ENCODE measurements around the gene TOR2A. TPM values are rescaled to one million over a fixed set of nuclear protein-coding genes. Genes with fewer than 3 reads are reported as not detected.
"Not testable (repeated sequence)": the region's sequence is repeated elsewhere in the genome, so short reads cannot be mapped to it uniquely, and the experiment has no call there.

TOR2A gene
- total RNA-seq, 1 donor from 2014 or later: 7.0 TPM

DNA sequence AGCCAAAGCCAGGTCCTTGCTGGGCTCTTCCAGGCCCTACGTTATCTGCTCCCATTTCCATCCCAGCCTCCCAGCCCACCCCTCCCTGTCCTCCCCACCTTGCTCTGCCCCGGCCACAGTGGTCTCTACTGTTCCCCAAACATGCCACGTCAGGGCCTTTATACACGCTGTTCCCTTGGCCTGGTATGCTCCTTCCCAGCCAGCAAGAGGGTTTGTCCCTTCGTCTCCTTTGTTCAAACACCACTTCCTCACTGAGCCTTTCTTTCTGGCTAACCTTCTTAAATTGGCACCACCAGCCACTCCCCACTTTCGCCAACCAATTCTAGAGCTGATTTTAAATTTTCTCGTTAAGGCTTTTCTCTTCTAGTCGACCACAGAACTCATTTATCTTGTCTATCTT, 33.6 kb upstream of the TOR2A start:
- DNase-seq: no peak

DNA sequence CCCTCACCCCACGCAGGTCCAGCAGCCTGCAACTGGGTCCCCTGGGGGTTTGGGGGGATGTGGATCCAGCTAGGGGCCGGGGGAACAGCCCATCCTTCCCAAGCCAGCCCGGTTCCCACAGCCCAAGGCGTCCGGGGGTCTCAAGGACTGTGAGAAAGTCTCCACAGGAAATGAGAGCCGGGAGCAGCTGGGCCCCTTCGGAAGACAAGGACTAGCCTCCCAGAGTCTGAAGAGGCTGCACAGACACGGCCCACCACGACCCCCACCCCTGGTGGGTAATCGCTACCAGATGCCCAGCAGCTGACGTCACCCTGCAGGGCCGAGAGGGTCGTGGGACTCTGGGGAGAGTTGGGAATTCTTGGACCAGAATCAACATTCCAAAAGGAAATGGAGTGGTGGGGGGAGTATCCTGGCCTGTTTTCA, 32.8 kb upstream of the TOR2A start:
- DNase-seq: no peak

DNA sequence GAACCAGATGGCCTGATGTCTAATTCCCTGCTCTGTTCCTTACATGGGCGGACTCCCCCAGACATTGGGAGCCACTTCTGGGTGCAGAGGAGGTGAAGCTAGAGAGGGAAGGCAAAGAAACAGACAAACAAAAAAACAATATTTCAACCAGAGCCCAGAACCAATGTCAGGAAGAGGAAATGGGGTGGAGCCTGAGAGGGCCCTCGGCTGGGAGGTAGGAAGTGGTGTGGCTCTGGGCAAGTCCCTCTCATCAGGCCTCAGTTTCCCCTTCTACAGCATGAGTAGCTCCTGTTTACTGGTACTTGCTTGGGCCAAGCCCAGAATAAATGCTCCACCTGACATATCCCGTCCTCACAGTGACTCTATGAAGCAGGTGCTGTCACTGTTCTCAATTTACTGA, 32.3 kb upstream of the TOR2A start:
- DNase-seq: no peak

DNA sequence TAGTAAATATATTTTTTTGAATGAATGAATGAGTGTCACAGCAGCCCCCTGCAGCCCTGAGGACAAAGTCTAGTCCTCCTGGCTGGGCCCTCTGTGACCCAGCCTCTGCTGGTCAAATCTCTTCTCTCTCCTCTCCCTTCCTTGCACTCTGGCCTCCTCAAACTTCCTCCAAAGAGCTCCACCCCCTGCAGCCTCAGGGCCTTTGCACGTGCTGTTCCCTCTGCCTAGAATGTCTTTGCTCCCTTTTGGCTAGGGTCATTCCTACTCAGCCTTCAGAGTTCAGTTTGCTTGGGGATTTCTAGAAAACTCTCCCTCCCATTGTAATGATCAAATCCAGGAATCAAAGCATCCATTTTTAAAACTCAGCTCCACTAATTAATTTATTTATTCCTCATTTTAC, 30.3 kb upstream of the TOR2A start:
- no peak for DNase-seq

DNA sequence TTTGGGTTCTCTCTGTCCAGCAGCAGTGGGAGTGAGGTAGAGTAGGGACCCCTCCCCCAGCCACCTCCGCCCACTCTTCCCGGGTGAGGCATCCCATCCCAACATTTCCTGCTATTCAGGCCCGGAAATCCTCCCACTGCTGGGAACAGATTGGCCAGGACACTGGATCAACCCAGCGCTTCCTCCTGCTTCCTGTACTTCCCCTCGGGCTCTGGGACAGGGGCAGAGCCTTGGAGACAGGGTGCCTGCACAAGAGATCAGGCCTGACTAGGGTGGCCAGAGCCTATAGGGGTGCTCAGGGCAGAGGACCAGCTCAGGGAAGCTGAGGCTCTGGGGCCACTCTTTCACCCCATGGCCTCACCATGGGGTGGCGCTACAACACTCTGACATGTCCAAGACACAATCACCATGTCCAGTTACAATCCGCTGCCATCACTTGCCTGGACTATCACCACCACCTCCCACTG, 28.9 kb upstream of the TOR2A start:
- no peak for DNase-seq

DNA sequence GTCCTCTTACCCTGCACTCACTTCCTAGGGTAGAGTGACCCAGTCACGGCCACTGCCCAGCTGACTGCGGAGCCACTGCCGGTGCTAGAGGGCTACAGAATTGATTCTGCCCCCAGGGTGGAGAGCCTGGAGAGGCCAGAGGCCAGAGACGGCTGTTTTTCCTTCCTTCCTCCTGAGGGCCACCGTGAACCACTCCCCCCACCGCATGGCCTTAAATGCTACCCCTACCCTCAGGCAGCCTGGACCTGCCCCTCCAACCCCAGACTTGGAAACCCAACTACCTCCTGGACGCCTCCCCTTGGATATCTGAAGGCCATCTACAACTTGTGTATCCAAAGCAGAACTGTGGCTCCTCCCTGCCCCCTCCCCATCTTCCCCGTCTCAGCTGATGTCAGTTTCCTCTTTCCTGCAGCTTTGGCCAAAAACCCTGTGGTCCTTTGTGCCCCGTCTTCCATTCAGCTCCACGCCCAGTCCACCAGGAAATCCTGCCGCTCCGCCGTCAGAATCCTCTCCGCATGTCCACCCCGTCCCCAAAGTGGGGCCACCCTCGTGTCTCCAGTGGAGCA, 27.1 kb upstream of the TOR2A start:
- DNase-seq: no peak

DNA sequence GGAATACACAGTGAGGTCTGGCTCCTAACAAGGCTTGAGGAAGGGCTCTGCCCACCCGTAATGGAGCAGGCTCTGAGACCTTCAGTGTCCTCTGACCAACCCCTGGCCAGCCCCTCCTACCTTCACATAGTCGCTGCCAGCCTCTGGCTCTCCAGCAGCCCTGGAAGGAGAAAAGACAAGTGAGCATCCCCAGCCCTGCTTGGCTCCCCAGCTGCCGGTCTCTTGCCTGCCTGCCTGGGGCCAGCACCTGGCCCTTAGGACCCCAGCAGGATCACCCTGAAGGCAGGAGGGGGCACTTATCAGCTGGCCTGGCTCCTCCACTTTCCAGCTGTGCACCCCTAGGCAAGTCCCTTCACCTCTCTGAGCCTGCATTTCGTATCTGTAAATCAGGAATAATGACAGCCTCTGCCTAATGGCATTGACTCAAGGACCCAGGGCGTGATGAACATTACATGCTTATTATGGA, 26.4 kb upstream of the TOR2A start:
- DNase-seq: no peak

DNA sequence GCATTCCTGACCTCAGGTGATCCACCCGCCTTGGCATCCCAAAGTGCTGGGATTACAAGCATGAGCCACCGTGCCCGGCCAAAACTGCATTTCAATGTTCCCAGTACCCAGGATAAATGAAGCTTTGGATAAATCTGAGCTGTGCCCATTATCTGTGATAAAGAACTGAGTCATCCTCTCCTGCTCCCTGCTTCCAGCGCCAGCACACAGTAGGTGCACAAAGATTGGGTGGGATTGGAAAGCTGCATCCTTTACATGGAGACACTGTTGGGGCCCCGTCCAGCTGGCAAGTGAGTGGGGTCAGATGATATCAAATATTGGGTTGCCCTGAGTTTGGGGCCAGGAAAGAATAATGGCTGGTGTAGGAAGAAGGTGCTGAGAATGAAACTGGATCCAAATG, 26.0 kb upstream of the TOR2A start:
- DNase-seq: no peak

DNA sequence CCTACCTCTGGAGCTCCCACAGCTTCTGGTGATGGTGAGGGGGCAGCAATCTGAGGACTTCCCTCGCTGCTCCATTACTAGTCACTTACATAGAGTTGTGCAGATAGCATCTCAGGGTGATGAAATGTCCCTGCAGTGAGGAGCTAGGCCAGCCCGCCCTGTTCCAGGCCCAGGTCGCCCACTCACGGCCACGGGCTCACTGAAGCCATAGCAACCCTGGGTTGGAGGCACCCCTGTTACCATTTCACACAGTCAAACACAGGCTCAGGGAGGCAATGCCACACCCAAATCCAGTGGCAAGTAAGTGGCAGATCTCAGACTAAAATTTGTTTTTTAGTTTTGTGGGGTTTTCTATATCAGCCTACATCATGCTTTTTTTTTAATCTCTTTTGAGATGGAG, 23.7 kb upstream of the TOR2A start:
- DNase-seq: no peak

DNA sequence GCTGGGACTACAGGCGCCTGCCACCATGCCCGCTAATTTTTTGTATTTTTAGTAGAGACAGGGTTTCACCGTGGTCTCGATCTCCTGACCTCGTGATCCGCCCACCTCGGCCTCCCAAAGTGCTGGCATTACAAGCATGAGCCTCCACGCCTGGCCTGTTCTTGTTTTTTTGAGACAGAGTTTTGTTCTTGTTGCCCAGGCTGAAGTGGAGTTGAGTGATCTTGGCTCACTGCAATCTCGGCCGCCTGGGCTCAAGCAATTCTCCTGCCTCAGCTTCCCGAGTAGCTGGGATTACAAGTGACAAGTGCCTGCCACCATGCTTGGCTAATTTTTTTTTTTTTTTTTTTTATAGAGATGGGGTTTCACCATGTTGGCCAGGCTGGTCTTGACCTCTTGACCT, 21.7 kb upstream of the TOR2A start:
- DNase-seq: not testable (repeated sequence)

DNA sequence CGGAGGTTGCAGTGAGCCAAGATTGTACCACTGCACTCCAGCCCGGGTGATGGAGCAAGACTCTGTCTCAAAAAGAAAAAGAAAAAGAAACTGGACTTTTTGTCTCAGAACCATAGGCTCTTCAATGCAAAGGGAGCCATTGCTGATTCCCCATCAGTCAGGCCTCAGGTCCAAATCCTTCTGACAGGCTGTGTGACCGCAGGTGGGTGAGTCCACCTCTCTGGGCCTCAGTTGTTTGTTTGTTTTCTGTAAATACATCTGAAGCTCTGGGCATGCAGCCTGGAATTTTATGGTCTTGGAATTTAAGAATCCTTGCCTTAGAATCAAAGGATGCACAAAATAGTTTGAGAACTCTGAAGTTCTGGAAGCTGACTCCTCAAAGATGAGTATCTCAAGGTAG, 21.1 kb upstream of the TOR2A start:
- DNase-seq: no peak

DNA sequence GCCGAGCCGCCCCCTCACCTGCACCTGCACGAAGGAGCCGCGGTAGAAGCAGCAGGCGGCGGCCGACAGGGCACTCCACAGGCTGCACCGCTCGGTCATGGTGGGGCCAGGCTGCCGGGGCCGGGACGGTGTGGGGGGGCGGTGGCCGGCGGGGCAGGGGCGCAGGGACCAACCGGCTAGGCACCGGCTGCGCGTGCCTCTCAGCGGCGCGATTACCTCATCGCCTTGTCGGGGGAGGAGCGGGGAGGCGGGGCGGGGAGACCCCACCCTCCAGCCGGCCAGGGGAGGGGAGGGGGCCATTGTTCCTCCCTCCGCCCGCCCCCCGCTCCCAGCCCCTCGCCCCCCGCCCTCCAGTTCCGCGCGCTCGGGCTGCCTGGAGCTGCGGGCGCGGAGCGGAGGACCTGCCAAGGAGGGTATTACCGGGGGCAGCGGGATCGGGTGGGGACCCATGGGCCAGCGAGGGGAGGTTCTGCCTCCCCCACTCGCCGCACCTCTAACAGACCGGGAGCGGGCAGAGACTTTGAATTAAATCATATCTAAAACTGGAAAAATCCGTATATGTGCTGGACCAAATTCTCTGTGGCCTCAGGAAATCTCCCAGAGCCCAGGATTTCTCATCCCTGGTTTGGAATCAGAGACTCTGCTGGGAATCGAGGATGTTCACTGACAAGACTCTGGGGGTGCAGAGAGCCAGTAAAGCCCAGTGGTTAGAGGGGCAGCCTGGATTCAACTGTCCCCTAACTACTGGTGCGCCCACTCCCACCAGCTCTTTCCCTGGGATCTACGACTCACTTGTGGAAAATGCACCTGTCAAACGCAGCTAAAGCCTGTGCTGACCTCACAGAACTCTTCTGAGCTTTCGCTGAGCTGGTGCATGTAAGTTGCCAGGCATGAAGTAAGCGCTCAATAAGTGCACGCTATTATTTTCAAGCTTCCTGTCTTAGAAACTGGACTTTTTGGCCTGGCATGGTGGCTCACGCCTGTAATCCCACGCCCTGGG, 20.3 kb upstream of the TOR2A start:
- no peak for DNase-seq

DNA sequence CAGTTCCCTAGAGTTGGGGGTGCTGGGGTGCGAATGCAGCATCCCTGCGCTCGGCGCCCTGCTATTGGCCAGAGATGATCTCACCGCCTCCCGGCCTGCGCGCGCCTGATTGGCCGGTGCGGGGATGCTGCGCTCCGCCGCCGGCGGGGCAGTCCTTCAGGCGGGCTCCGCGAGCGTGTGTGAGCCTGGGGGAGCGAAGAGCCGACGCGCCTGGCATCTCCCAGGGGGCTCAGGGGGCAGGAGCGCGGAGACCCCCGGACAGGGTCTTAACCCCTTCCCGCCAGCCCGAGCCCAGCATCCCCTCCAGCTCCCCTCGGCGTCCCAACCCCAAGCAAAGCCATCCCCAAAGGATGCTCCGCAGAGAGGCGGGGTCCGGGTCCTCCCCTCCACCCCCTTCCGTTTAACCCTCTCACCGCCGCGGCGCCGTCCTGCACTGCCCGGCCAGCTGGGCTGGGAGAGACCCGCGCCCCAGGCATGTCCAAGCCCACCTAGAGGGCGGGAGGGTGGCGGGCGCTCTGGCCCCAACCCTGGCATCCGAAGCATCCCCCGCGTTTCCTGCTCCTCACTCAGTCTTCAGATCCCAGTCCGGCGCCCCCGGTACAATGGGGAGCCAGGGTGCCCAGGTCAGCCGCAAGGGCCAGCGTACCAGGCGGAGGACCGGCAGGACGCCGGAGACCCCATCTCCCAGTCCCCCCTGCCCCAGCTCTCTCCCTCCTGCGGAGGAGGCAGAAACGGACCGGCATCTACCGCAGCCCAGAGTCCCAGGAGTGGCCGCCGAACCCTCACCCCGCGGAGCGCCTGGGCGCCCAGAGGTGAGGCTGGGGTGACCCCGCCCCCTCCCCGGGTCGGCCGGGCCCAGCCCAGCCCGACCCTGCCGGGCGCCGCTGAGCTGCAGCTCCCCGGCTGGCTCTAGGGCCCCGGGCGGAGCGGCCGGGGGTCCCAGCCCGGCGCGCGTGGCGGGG, 19.3 kb upstream of the TOR2A start:
- DNase-seq: peak; percentile 64

DNA sequence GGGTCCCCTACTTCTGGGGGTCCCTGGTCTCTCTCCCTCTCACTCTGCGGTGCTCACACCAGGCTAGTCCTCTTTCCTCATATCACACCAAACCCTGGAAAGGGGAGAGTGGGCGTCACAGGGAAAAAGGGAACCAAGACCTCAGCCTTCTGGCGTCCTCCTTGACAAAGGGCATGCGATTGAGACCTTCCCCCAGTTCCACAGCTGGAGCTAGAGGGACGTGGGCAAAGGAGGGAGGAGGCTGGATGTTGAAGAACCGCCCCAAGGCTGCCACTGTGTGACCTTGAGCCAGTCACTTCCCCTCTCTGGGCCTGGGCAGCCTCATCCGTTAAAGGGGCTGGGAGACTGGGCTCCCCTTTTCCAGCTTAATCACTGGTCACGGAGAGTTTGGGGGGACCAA, 18.5 kb upstream of the TOR2A start:
- no peak for DNase-seq

DNA sequence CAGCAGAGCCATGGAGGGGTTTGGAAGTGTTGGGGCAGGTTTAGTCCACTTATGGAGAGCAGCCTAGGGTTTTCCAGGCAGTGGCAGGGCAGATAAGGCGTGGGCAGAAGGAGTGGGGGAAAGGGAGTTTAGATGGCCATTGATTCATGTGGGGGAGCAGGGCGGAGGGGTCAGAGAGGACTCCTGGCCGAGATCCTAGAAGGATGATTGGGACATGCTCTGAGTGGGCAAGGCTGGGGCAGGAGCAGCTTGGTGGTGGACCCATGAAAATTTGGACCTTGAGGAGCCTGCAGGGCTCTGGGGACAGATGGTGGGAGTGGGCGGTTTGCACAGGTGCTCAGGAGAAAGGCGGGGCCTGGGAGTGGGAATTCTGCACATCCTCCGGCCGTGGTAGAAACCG, 18.1 kb upstream of the TOR2A start:
- no peak for DNase-seq

DNA sequence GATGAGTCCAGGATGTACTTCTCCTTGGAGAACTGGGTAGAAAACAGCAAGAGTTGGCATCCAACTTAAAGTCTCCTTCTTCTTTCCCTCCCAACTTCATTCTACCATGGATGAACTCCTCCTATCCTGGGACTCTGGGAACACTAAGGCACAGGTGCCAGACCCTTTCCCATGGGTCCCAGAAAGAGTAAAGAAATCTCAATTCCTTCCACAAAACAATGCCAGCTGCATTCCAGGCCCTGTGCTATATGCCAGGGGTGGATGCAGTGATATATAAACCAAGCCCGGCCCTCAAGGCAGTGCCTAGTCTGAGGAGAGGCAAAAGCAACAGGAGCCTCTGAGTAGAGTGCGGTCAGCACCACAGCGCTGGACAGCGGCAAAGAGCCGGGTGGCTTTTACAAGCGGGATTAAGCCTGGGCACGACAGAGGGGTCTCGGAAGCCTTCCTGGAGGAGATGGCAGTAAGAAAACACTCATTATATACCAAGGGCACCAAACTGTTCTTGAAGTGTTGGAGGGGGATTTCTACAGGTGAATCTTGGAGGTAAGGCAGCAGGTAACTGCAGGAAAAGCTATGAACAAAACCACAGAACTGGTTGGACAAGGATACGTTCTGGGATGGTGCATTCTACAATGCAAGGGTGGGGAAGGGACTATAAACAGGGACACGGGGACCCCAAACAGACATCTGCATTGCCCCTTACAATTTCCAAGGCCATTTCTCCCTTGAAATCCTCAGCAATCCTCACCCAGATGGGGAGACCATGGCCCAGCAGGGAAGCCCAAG, 16.4 kb upstream of the TOR2A start:
- no peak for DNase-seq

DNA sequence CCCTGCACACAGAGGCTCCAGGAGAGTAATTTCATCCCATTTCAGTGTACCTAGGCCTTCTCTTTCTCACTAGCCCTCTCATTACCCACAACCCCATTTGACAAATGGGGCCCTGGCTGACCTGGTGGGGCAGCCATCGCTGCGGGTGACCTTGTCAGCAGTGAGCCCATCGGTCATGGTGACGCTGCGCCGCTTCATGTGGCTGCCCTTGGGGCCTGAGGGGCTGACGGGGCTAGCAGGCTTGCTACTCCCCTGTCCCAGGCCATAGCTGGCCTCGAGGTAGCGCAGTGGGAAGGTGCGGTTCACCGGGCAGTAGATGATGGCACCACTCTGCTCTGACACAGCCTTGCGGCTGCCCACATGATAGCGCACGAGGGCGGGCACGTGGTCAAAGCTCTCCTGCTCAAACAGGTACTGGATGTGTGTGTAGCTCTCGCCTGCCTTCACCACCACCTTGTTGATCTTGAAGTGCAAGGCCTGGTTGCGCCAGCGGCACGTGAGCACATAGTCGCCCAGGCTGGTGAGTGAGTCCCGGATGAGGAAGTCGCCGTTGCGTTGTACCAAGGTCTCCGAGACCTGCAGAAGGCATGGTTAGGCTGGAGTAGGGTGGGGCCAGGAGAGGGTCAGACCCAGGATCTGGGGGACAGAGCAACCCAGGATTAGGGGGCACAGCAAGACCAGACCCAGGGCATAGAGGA, 14.1 kb upstream of the TOR2A start:
- no peak for DNase-seq

DNA sequence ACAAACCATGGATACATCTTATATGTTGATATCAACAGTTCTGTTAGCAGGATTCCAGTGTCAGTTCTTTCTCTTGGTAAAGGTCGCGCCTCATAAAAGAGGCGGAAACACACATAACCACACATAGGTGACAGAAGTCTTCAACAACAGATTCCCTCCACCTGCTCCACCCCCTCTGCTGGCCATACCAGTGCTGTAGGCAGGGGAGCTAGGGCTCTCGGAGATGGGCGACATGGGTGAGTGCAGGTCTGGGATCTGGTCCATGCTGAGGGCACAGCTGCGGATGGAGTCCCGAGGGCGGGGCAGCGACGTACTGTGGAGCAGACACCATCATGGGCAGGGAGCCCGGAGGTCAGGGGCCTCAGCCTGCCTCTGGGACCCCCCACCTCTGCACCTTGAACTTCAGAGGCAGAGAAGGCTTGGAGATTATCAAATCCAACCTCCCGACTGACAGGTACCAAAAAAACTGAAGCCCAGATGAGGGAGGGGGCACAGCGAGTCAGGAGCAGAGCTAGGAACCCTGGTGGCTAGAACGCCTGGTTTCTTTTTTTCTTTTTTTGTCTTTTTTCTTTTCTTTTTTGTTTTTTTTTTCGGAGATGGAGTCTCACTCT, 12.0 kb upstream of the TOR2A start:
- DNase-seq: no peak

DNA sequence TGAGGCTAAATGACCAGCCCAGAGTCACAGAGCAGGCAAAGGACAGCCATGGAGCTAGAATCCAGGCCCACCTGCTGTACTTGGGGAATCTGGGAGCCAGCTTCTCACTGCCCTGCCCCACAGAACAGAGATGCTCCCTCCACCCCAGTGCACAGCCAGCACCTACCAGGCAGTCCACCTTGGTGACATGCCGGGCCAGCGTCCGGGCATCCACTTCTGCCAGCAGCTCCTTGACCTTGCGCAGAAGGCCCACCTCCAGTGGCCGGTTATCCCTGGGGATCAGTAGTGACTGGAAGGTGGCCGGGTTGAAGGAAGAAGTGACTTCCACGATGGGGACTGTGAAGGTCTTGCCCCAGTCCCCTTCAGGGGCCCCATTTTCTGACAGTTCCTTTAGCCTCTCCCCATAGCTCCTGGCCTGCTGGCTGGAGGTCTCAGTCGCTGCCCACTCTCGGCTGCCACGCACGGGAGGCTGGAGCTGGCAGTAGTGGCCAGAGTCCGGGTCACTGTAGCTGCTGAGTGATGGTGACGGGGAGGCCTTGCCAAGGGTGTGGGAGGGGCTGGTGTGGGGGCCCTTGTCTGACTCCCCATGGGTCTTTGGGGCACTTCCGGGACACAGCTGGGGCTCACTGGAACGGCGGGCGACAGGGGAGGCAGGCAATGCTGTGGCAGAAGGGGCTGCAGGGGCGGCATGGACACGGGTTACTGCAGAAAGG, 9.5 kb upstream of the TOR2A start:
- no peak for DNase-seq
